NB4 (cell line): ENCODE results near the gene KLC1.

ENCODE experiments used
- POLR2A ChIP-seq: IDR thresholded peaks from 2 replicates; pipeline ENCODE4 v1.6.1; 2011; ENCODE audit warnings: mild to moderate bottlenecking; ENCODE audit not compliant: insufficient read length; ENCODE audit errors: extremely low read depth
- TF ChIP-seq, protein P1 (sequence below): IDR thresholded peaks from one replicate; pipeline ENCODE4 v1.5.1; 2012; ENCODE audit warnings: low read depth, low read length

DNA sequence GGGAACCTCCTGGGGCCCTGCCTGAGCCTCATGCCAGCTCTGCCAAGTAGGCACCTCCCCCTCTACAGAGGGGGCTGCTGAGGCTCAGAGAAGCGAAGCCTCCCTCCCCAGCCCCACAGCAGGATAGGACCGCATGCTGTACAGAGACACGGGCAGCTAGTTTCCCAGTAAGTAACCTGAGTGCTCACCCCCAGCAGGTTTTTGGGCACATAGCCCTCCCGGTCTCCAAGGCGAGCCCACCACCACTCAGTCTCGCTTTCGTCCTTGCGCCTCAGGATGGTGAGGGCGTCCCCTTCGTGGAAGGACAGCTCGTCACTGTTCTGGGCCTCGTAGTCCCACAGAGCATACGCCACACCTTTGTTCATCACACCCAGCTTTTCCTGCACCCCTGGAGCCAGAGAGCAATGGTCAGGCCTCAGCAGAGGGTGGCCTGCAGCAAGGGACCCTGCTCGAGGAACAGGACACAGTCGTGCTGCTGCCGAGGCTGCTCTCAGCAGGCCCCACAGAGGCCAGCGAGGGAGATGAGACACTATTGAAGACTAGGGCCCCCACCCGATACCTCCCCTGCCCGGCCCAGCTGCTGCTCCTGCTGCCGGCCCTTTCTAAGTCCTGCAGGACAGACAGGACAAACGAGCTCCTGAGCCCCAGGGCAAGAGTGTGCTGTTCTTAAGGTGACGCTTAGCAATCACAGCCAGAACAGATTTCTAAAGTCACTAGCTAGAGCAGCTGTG, 107.0 kb downstream of the KLC1 start:
- TF ChIP-seq, protein P1, sequence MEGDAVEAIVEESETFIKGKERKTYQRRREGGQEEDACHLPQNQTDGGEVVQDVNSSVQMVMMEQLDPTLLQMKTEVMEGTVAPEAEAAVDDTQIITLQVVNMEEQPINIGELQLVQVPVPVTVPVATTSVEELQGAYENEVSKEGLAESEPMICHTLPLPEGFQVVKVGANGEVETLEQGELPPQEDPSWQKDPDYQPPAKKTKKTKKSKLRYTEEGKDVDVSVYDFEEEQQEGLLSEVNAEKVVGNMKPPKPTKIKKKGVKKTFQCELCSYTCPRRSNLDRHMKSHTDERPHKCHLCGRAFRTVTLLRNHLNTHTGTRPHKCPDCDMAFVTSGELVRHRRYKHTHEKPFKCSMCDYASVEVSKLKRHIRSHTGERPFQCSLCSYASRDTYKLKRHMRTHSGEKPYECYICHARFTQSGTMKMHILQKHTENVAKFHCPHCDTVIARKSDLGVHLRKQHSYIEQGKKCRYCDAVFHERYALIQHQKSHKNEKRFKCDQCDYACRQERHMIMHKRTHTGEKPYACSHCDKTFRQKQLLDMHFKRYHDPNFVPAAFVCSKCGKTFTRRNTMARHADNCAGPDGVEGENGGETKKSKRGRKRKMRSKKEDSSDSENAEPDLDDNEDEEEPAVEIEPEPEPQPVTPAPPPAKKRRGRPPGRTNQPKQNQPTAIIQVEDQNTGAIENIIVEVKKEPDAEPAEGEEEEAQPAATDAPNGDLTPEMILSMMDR: no peak
- no peak for TF ChIP-seq POLR2A
